PC-3 (cell line): ENCODE results near the gene CTNND2. TPM values are rescaled to one million over a fixed set of nuclear protein-coding genes. Genes with fewer than 3 reads are reported as not detected.

Source experiments
- ATAC-seq: fragments of 200-7000 bp; cut with Tn5 transposase; 2 replicates; pipeline ENCODE4 v1.9.1; 2020; ENCODE audit warnings: mild to moderate bottlenecking, moderate library complexity
- BruUV-seq: library from RNA; stranded (reverse); fragments of 400-500 nt; replicated peaks from 2 replicates; lab custom pipeline; 2021; lab: Mats Ljungman, UMichigan
- CTCF ChIA-PET: fragments of 300-600 bp; sonication (Branson Sonifier 250); formaldehyde crosslinking; loops from one replicate; lab custom pipeline; 2022; ENCODE audit warnings: antibody characterized with exemption; lab: Charles Lee
- POLR2A ChIA-PET: fragments of 300-600 bp; sonication (Branson Sonifier 250); formaldehyde crosslinking; loops from one replicate; lab custom pipeline; 2022; ENCODE audit warnings: antibody characterized with exemption; ENCODE audit not compliant: unreplicated experiment; lab: Charles Lee
- DNase-seq: peaks from one replicate; pipeline ENCODE4 v3.0.0-alpha.2; 2015
- H2AFZ ChIP-seq: fragments of 300-600 bp; sonication (generic); 2 replicates; pipeline ENCODE4 v1.6.0; 2016; ENCODE audit warnings: antibody characterized with exemption, low read length
- H3F3A ChIP-seq: fragments of 300-600 bp; sonication (generic); one replicate; pipeline ENCODE4 v1.6.0; 2017; ENCODE audit warnings: antibody characterized with exemption, low read length, control low read depth, mild to moderate bottlenecking; ENCODE audit not compliant: unreplicated experiment
- H3K27ac ChIP-seq: fragments of 300-600 bp; sonication (generic); 2 replicates; pipeline ENCODE4 v1.5.1; 2016; ENCODE audit warnings: mild to moderate bottlenecking, low read length
- H3K27me3 ChIP-seq: fragments of 300-600 bp; sonication (generic); 2 replicates; pipeline ENCODE4 v1.6.1; 2016; ENCODE audit warnings: low read length, mixed read lengths
- H3K36me3 ChIP-seq: fragments of 300-600 bp; sonication (generic); 2 replicates; pipeline ENCODE4 v1.6.1; 2016; ENCODE audit warnings: low read depth, mixed run types, low read length, mixed read lengths
- H3K4me1 ChIP-seq: fragments of 300-600 bp; sonication (generic); 2 replicates; pipeline ENCODE4 v1.5.1; 2016; ENCODE audit warnings: low read length; ENCODE audit not compliant: insufficient read depth
- H3K4me2 ChIP-seq: fragments of 300-600 bp; sonication (generic); 2 replicates; pipeline ENCODE4 v1.6.0; 2016; ENCODE audit warnings: low read length
- H3K4me3 ChIP-seq: fragments of 300-600 bp; sonication (generic); 2 replicates; pipeline ENCODE4 v1.5.1; 2016; ENCODE audit warnings: mild to moderate bottlenecking, low read length, mixed read lengths
- H3K79me2 ChIP-seq: fragments of 300-600 bp; sonication (generic); 2 replicates; pipeline ENCODE4 v1.6.1; 2017; ENCODE audit warnings: low read length, mixed read lengths
- H3K9ac ChIP-seq: fragments of 300-600 bp; sonication (generic); 2 replicates; pipeline ENCODE4 v1.6.0; 2016; ENCODE audit warnings: mild to moderate bottlenecking, low read length
- H3K9me2 ChIP-seq: fragments of 300-600 bp; sonication (generic); replicated peaks from 2 replicates; pipeline ENCODE4 v1.6.1; 2016; ENCODE audit warnings: mixed run types, low read length, mixed read lengths
- H3K9me3 ChIP-seq: fragments of 300-600 bp; sonication (generic); 2 replicates; pipeline ENCODE4 v1.6.1; 2016; ENCODE audit warnings: low read length, mixed read lengths
- H4K20me1 ChIP-seq: fragments of 300-600 bp; sonication (generic); 2 replicates; pipeline ENCODE4 v1.6.1; 2016; ENCODE audit warnings: low read length, mixed read lengths
- EZH2 ChIP-seq: fragments of 300-600 bp; sonication (generic); IDR thresholded peaks from one replicate; pipeline ENCODE4 v1.6.1; 2017; ENCODE audit warnings: antibody characterized with exemption, mild to moderate bottlenecking, low read length; ENCODE audit not compliant: unreplicated experiment
- EZH2phosphoT487 ChIP-seq: fragments of 300-600 bp; sonication (generic); IDR thresholded peaks from 2 replicates; pipeline ENCODE4 v1.6.1; 2018; ENCODE audit warnings: mild to moderate bottlenecking, antibody characterized with exemption, low read length, borderline replicate concordance
- intact Hi-C: fragments of 100-400 bp; cut with micrococcal nuclease; formaldehyde crosslinking; loops from 2 replicates; pipeline ENCODE4 v1.9.0; 2023
- total RNA-seq: library from RNA; depleted of rRNA; stranded (reverse); fragments of >200 nt; gene quantifications from 2 replicates; pipeline ENCODE4 v1.2.3, GENCODE V29; 2014
- TF ChIP-seq, protein P1 (sequence below): fragments of 300-600 bp; sonication (generic); conservative IDR thresholded peaks from 2 replicates; pipeline ENCODE4 v1.5.1; 2017; ENCODE audit warnings: antibody characterized with exemption, low read depth, mild to moderate bottlenecking, low read length

Gene CTNND2
- total RNA-seq, 1 experiment from 2014 or later: 1.8 TPM

DNA sequence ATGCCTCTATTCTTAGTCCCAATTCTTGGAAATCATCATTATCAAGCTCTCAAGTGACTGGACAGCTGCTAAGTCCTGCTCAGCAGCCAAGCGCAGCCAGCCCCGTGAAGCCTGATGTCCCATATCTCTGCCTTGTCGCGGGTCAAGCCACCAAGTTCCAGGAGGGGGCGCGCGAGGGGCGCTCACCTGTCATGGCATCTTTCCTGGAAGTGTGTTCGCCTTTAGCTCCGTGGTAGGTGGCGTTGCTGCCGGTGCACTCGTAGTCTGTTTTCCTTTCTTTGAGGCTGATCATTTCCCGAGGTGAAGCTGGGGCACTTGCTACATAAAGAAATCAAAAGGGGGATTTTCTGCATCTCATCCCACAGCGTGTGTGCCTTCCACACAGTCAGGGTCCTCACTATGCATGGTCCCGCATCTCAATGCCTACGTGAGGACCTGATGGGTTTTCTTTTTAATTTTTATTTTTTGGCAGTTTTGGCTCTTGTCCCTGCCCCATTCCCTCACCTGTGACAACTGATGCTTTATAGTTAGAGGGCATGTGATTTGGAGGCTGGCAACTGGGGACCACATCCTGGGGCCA, 916.2 kb downstream of the CTNND2 start:
- no peak overlapping the region for H3K4me3 ChIP-seq
- BruUV-seq: no TSS peak
- TF ChIP-seq, protein P1, sequence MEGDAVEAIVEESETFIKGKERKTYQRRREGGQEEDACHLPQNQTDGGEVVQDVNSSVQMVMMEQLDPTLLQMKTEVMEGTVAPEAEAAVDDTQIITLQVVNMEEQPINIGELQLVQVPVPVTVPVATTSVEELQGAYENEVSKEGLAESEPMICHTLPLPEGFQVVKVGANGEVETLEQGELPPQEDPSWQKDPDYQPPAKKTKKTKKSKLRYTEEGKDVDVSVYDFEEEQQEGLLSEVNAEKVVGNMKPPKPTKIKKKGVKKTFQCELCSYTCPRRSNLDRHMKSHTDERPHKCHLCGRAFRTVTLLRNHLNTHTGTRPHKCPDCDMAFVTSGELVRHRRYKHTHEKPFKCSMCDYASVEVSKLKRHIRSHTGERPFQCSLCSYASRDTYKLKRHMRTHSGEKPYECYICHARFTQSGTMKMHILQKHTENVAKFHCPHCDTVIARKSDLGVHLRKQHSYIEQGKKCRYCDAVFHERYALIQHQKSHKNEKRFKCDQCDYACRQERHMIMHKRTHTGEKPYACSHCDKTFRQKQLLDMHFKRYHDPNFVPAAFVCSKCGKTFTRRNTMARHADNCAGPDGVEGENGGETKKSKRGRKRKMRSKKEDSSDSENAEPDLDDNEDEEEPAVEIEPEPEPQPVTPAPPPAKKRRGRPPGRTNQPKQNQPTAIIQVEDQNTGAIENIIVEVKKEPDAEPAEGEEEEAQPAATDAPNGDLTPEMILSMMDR: peak; percentile 90
- no peak for TF ChIP-seq EZH2
- TF ChIP-seq EZH2phosphoT487: no peak
- no peaks in the 10 kb centered on the region for H3K9me3 ChIP-seq
- no peaks in the 10 kb centered on the region for H3K79me2 ChIP-seq
- CTCF ChIA-PET: interaction anchor here (0.6 kb wide), 1 partner anchor 237 kb away, joined by 4 read pairs; no protein-coding TSS in a partner anchor
- no peaks in the 10 kb centered on the region for H4K20me1 ChIP-seq
- H3K9ac ChIP-seq: no peak overlapping the region
- H3K27ac ChIP-seq: no peak overlapping the region
- no peaks in the 10 kb centered on the region for H3K4me1 ChIP-seq
- peak; percentile 75 for DNase-seq
- H3K36me3 ChIP-seq: no peaks in the 10 kb centered on the region
- no peaks in the 10 kb centered on the region for H3K27me3 ChIP-seq
- POLR2A ChIA-PET: no interaction called here
- 0 out of 2 replicates have a peak overlapping the region, but pooled peaks have one; percentile 5 for H2AFZ ChIP-seq
- ATAC-seq: no peak
- H3F3A ChIP-seq: no peaks in the 10 kb centered on the region
- no peaks in the 10 kb centered on the region for H3K9me2 ChIP-seq
- intact Hi-C loops: no loop called here
- H3K4me2 ChIP-seq: no peak overlapping the region

DNA sequence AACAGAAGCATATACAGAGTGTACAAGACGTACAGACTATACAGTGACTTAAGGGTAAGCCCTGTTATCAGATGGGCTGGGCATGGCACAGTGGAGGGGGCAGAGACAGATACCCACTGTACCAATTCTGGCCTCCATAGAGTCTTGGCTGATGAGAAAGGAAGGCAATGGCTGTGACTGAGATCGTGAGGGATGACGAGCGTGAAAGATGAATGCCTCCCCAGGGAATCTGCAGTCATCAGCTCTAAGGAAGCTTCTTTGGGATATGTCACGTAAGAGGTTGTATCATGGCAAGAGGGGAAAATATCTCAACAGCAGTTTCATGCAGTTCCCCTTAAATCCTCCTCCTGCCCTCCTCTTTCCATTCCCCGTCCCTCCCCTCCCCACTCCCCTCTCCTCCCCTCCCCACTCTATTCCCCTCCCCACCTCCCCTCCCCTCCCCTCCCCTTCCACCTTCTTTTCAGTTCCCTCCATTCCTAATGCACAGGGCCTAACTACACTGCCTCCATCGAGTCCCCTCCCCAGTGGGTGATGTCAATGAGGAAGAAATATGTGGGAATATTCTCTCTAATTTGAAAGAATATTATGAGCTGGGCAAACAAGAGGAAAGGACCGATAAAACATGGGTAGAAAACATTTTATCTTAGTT, 916.8 kb downstream of the CTNND2 start:
- intact Hi-C loops: no loop called here
- Histone ChIP-seq H3K4me2 (no peak overlapping the region), H3K9me3 (no peaks in the 10 kb centered on the region), H3K27me3 (no peaks in the 10 kb centered on the region), H3K36me3 (no peaks in the 10 kb centered on the region), H3K4me3 (no peak overlapping the region), H3F3A (no peaks in the 10 kb centered on the region), H3K9me2 (no peaks in the 10 kb centered on the region), H3K4me1 (no peaks in the 10 kb centered on the region), H2AFZ (no peak overlapping the region), H3K27ac (no peak overlapping the region), H3K79me2 (no peaks in the 10 kb centered on the region), H4K20me1 (no peaks in the 10 kb centered on the region), H3K9ac (no peak overlapping the region)
- ATAC-seq: no peak
- BruUV-seq: no TSS peak
- ChIA-PET POLR2A (no interaction called here), CTCF (interaction anchor here (0.6 kb wide), 1 partner anchor 237 kb away, joined by 4 read pairs; no protein-coding TSS in a partner anchor)
- DNase-seq: no peak
- no peak for TF ChIP-seq EZH2
- TF ChIP-seq, protein P1: no peak
- no peak for TF ChIP-seq EZH2phosphoT487

DNA sequence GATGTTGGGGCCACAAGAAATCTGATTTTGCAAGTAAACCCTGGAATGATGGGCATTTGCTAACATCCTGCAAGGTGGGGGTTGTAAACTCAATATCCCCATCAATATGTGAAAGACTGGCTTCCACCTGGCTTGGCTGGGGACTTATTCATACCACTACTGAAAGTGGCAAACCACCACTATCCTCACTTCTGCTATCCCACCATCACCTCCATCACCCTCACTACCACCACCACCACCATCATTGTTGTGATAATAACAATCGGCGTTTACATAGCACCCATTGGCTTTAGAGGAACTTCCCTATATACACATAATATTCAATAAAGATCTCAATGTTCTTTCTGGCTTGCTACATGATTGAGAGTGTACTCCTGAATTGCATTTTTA, 918.5 kb downstream of the CTNND2 start:
- DNase-seq: no peak
- ChIA-PET CTCF (no interaction called here), POLR2A (no interaction called here)
- no peaks in the 10 kb centered on the region for H3K36me3 ChIP-seq
- no peak overlapping the region for H3K9ac ChIP-seq
- no peaks in the 10 kb centered on the region for H3K79me2 ChIP-seq
- no peak overlapping the region for H3K27ac ChIP-seq
- no peak overlapping the region for H3K4me2 ChIP-seq
- H4K20me1 ChIP-seq: no peaks in the 10 kb centered on the region
- no peaks in the 10 kb centered on the region for H3F3A ChIP-seq
- no peak for ATAC-seq
- TF ChIP-seq, protein P1: no peak
- TF ChIP-seq EZH2 (no peak), EZH2phosphoT487 (no peak)
- no TSS peak for BruUV-seq
- no peaks in the 10 kb centered on the region for H3K9me3 ChIP-seq
- no peaks in the 10 kb centered on the region for H3K9me2 ChIP-seq
- intact Hi-C loops: no loop called here
- no peak overlapping the region for H2AFZ ChIP-seq
- no peaks in the 10 kb centered on the region for H3K27me3 ChIP-seq
- no peaks in the 10 kb centered on the region for H3K4me1 ChIP-seq
- no peak overlapping the region for H3K4me3 ChIP-seq
